Thyroid gland (tissue), 4 donors: Measurements from ENCODE around the gene ERFE. TPM values are rescaled to one million over a fixed set of nuclear protein-coding genes. Genes with fewer than 3 reads are reported as not detected.
"Not testable (repeated sequence)": the region's sequence is repeated elsewhere in the genome, so short reads cannot be mapped to it uniquely, and the experiment has no call there.

Experiments used
- DNase-seq, 2 donors: peaks; one replicate each; pipeline ENCODE4 v3.0.0-alpha.2; 2019
- H3K27ac ChIP-seq, 3 donors: fragments of 200-600 bp; sonication (generic); 1 replicate in 2 of 3; 2 replicates in 1 of 3; pipeline ENCODE4 v1.5.1; 2016 to 2019; ENCODE audit warnings: mild to moderate bottlenecking in 1 of 3, moderate library complexity in 1 of 3
- H3K27me3 ChIP-seq: fragments of 200-600 bp; sonication (generic); one replicate; pipeline ENCODE4 v1.5.1; 2019
- H3K36me3 ChIP-seq, 2 donors: fragments of 200-600 bp; sonication (generic); one replicate each; pipeline ENCODE4 v1.5.1; 2016 to 2019
- H3K4me1 ChIP-seq, 2 donors: fragments of 200-600 bp; sonication (generic); one replicate each; pipeline ENCODE4 v1.5.1; 2017 to 2019
- H3K4me3 ChIP-seq, 3 donors: fragments of 200-600 bp; sonication (generic); replicated peaks in 1 of 3; 1 replicate in 2 of 3; 2 replicates in 1 of 3; pipeline ENCODE4 v1.5.1; 2016; ENCODE audit warnings: mild to moderate bottlenecking in 1 of 3
- H3K9me3 ChIP-seq: fragments of 200-600 bp; sonication (generic); one replicate; pipeline ENCODE4 v1.5.1; 2017
- POLR2A ChIP-seq, 2 donors: fragments of 450-650 bp; IDR thresholded peaks; one replicate each; pipeline ENCODE4 v1.6.1; 2017; ENCODE audit warnings: antibody characterized with exemption in 2 of 2, mild to moderate bottlenecking in 2 of 2, moderate library complexity in 1 of 2
- WGBS, 2 donors: methylation state at CpG; one replicate each; pipeline ENCODE4 v1.1.5; 2017; 5-methylcytosine and 5-hydroxymethylcytosine counted together
- intact Hi-C: fragments of 100-400 bp; cut with DNase I; formaldehyde crosslinking; loops from one replicate; pipeline ENCODE4 v1.15.1; 2023
- total RNA-seq, 4 donors: library from RNA; depleted of rRNA; stranded (reverse); fragments of >200 nt; gene quantifications; one replicate each; pipeline ENCODE4 v1.2.3, GENCODE V29; 2016
- TF ChIP-seq, protein P1 (sequence below), 6 experiments: fragments of 200-600 bp in 3 of 6; fragments of 450-650 bp in 3 of 6; sonication (generic) in 3 of 6; IDR thresholded peaks; one replicate each; pipeline ENCODE4 v1.5.1; 2016 to 2019; ENCODE audit warnings: antibody characterized with exemption in 6 of 6, mild to moderate bottlenecking in 2 of 6, inconsistent platforms in 1 of 6, moderate library complexity in 1 of 6

ERFE gene
- total RNA-seq, 4 donors from 2014 or later, result 2.8 to 15.3 (median 5.8) TPM

DNA sequence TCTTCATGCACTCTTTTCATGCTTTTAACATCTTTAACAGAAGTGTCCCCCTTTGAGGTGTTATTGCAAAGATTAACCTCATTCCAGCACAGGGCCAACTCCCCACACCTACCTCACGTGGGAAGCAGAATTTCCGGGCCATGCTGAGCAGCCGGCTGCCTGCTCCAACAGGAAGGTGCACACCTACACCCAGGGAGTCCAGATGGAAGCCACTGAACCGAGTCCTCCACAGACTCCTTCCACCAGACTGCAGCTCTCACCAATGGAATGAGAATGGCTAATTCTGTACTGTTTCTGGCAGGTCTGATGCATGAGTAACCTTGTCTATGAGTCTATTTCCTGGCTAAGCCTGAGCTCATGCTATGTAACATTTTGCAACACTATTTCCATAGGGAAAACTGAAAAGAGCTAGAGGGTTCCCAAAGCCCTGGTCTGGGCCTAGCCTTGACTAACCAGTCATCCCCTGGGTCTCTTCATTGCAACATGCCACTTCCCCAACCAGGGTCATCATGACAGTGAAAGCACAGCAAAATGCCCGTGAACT lies 11.0 kb downstream of the ERFE start:
- Histone ChIP-seq H3K4me3 (no peak overlapping the region), H3K36me3 (peaks cover 14 to 20% of the 10 kb centered on the region in 2 donors), H3K27me3 (no peaks in the 10 kb centered on the region), H3K27ac (peak overlapping the region; percentile 47 to 78 (median 51)), H3K9me3 (no peaks in the 10 kb centered on the region), H3K4me1 (peaks cover 67 to 87% of the 10 kb centered on the region in 2 donors)
- peak; percentile 70 to 78 for DNase-seq
- intact Hi-C loops, result no loop called here
- TF ChIP-seq POLR2A (IDR thresholded peaks at IDR 0.05), result no peak
- WGBS, 2 donors, result 37 to 40% methylated on average over 5 of the region's 5 CpGs

DNA sequence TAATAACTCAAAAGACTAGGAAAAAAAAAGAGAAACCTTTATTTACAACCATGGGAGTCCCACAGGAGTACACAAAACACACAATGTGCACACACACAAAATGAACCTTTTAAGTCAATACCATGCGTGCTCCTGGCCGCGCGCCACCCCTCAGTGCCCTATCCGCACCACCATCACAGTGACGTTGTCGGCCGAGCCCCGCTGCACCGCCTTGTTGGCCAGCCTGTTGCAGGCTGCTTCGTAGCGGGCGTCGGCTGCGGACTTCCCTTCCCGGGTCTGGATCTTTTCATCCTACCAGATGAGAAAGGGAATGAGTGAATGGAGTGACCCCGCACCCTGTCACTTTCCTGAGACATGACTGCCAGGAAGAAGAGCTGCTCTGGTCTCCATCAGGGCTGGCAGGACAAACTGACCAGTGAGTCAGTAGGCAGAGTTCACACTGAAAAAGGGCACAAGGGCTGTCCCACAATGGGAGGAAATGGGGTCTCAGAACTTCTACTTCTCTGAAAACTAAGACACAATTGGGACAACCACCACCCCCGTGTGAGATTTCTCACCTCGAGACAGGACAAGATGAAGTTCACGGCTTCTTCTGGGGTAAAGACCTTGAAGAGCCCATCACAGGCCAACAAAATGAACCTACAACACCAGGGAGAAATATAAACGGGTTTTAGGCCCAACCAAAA lies 11.8 kb downstream of the ERFE start:
- Histone ChIP-seq H3K27me3 (no peaks in the 10 kb centered on the region), H3K4me1 (peaks cover 66 to 87% of the 10 kb centered on the region in 2 donors), H3K27ac (peak overlapping the region; percentile 47 to 78 (median 51)), H3K4me3 (no peak overlapping the region), H3K9me3 (no peaks in the 10 kb centered on the region), H3K36me3 (peaks cover 14 to 20% of the 10 kb centered on the region in 2 donors)
- TF ChIP-seq, protein P1, sequence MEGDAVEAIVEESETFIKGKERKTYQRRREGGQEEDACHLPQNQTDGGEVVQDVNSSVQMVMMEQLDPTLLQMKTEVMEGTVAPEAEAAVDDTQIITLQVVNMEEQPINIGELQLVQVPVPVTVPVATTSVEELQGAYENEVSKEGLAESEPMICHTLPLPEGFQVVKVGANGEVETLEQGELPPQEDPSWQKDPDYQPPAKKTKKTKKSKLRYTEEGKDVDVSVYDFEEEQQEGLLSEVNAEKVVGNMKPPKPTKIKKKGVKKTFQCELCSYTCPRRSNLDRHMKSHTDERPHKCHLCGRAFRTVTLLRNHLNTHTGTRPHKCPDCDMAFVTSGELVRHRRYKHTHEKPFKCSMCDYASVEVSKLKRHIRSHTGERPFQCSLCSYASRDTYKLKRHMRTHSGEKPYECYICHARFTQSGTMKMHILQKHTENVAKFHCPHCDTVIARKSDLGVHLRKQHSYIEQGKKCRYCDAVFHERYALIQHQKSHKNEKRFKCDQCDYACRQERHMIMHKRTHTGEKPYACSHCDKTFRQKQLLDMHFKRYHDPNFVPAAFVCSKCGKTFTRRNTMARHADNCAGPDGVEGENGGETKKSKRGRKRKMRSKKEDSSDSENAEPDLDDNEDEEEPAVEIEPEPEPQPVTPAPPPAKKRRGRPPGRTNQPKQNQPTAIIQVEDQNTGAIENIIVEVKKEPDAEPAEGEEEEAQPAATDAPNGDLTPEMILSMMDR (IDR thresholded peaks at IDR 0.05), result no peak
- no peak for TF ChIP-seq POLR2A (IDR thresholded peaks at IDR 0.05)
- intact Hi-C loops, result no loop called here
- no peak for DNase-seq
- 92 to 93% methylated on average over 21 of the region's 21 CpGs for WGBS, 2 donors

DNA sequence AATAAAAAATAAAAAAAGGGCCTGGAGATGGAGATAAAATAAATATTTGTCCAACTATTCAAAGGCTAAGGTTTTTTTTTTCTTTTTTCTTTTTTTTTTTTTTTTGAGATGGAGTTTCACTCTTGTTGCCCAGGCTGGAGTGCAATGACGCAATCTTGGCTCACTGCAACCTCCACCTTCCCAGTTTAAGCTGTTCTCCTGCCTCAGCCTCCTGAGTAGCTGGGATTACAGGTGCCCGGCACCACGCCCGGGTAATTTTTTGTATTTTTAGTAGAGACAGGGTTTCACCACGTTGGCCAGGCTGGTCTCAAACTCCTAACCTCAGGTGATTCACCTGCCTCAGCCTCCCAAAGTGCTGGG lies 12.3 kb downstream of the ERFE start:
- intact Hi-C loops, DNase-seq, H3K9me3 ChIP-seq, H3K4me3 ChIP-seq, H3K27me3 ChIP-seq: not testable (repeated sequence)
- WGBS, 2 donors, result 91 to 94% methylated on average over 5 of the region's 5 CpGs
- H3K27ac ChIP-seq, result peak overlapping the region in 2 of 3 donors; percentile 47 to 78
- H3K4me1 ChIP-seq, result peaks cover 62 to 83% of the 10 kb centered on the region in 2 donors
- peaks cover 14 to 20% of the 10 kb centered on the region in 2 donors for H3K36me3 ChIP-seq

GRCh38 chr2:238171575-238172187 lies 12.9 kb downstream of the ERFE start:
- H3K4me3 ChIP-seq, result no peak overlapping the region
- WGBS, 2 donors, result 96 to 97% methylated on average over 9 of the region's 9 CpGs
- H3K9me3 ChIP-seq, result no peaks in the 10 kb centered on the region
- H3K27me3 ChIP-seq, result no peaks in the 10 kb centered on the region
- peak overlapping the region in 1 of 3 donors; percentile 78 for H3K27ac ChIP-seq
- intact Hi-C loops, result no loop called here
- DNase-seq, result no peak
- H3K4me1 ChIP-seq, result peaks cover 56 to 76% of the 10 kb centered on the region in 2 donors
- H3K36me3 ChIP-seq, result peaks cover 14 to 20% of the 10 kb centered on the region in 2 donors
- TF ChIP-seq POLR2A (IDR thresholded peaks at IDR 0.05), result no peak
- TF ChIP-seq, protein P1 (IDR thresholded peaks at IDR 0.05), result no peak

- Histone ChIP-seq H3K36me3 (peaks cover 18 to 20% of the 10 kb centered on the region in 2 donors), H3K27me3 (no peaks in the 10 kb centered on the region), H3K27ac (peak overlapping the region in 1 of 3 donors; percentile 6), H3K4me3 (no peak overlapping the region), H3K9me3 (no peaks in the 10 kb centered on the region), H3K4me1 (peaks cover 48 to 69% of the 10 kb centered on the region in 2 donors)
- no peak for DNase-seq
- intact Hi-C loops, result no loop called here
- no peak for TF ChIP-seq POLR2A (IDR thresholded peaks at IDR 0.05)
- TF ChIP-seq, protein P1 (IDR thresholded peaks at IDR 0.05), result no peak
- 97 to 98% methylated on average over 13 of the region's 14 CpGs for WGBS, 2 donors
These were observed 13.7 kb downstream of the ERFE start for GRCh38 chr2:238172439-238172838.

GRCh38 chr2:238173692-238174091 lies 14.9 kb downstream of the ERFE start:
- H3K27me3 ChIP-seq, result no peaks in the 10 kb centered on the region
- peaks cover 29 to 30% of the 10 kb centered on the region in 2 donors for H3K36me3 ChIP-seq
- 53 to 67% methylated on average over 2 of the region's 2 CpGs for WGBS, 2 donors
- peak overlapping the region in 2 of 3 donors; percentile 62 to 72 for H3K27ac ChIP-seq
- DNase-seq, result no peak
- no peaks in the 10 kb centered on the region for H3K9me3 ChIP-seq
- H3K4me3 ChIP-seq, result no peak overlapping the region
- H3K4me1 ChIP-seq, result peaks cover 43 to 56% of the 10 kb centered on the region in 2 donors
- TF ChIP-seq POLR2A (IDR thresholded peaks at IDR 0.05), result no peak
- TF ChIP-seq, protein P1 (IDR thresholded peaks at IDR 0.05), result peak in 2 of 6 experiments; percentile 22 to 36
- intact Hi-C loops, result no loop called here
